ENCODE results near the gene RBM19.

DNA sequence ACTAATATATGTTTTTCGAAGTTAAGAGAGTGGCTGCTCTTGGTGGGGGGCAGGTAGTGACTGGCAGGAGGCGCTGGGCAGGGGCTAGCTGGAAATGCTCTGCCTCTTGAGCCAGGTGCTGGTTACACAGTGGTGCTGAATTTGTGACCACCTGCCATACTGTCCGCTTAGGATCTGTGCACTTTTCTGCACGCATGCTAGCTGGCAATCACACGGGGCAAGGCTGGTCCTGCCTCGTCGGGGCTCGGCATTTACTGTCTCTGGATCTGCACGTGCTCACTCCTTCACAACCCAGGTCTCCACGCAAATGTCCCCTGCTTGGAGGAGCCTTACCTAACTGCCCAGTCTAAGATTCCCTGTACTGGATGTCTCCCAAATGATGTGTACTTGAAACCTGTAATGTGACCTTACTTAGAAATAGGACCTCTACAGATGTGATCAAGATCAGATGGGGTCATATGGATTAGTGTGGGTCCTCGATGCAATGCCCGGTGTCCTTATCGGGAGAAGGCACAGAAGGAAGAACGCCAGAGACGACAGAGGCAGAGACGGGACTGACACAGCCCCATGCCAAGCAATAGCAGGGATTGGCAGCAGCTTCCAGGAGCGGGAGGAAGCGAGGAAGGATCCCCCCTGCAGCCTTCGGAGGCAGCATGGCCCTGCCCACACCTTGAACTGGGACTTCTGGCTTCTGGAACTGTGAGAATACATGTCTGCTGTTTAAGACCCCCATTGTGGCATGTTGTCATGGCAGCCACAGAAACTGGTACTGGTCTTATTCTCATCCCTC is 59.5 kb downstream of the RBM19 start:
- TF ChIP-seq, protein P1, sequence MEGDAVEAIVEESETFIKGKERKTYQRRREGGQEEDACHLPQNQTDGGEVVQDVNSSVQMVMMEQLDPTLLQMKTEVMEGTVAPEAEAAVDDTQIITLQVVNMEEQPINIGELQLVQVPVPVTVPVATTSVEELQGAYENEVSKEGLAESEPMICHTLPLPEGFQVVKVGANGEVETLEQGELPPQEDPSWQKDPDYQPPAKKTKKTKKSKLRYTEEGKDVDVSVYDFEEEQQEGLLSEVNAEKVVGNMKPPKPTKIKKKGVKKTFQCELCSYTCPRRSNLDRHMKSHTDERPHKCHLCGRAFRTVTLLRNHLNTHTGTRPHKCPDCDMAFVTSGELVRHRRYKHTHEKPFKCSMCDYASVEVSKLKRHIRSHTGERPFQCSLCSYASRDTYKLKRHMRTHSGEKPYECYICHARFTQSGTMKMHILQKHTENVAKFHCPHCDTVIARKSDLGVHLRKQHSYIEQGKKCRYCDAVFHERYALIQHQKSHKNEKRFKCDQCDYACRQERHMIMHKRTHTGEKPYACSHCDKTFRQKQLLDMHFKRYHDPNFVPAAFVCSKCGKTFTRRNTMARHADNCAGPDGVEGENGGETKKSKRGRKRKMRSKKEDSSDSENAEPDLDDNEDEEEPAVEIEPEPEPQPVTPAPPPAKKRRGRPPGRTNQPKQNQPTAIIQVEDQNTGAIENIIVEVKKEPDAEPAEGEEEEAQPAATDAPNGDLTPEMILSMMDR (conservative IDR thresholded peaks at IDR 0.05) = no peak
- no peak for TF ChIP-seq ZFX (IDR thresholded peaks at IDR 0.05)
